GM19025 (cell line): Measurements from ENCODE around the gene SLC49A4.
A peak's percentile ranks its signal among the peaks of the same experiment; 100 is the strongest.
"Not testable (repeated sequence)": the region's sequence is repeated elsewhere in the genome, so short reads cannot be mapped to it uniquely, and the experiment has no call there.

ENCODE experiments used
- ATAC-seq: cut with Tn5 transposase; IDR thresholded peaks from one replicate; pipeline ENCODE4 v1.9.1; 2021; ENCODE audit warnings: mild to moderate bottlenecking, low read depth, moderate library complexity; ENCODE audit not compliant: unreplicated experiment

Gene SLC49A4, protein sequence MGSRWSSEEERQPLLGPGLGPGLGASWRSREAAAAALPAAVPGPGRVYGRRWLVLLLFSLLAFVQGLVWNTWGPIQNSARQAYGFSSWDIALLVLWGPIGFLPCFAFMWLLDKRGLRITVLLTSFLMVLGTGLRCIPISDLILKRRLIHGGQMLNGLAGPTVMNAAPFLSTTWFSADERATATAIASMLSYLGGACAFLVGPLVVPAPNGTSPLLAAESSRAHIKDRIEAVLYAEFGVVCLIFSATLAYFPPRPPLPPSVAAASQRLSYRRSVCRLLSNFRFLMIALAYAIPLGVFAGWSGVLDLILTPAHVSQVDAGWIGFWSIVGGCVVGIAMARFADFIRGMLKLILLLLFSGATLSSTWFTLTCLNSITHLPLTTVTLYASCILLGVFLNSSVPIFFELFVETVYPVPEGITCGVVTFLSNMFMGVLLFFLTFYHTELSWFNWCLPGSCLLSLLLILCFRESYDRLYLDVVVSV

GRCh38 chr3:122794779-122795673 is at the start of gene SLC49A4:
TSS of gene SLC49A4 (plus strand) at chr3:122795069. CDS start at chr3:122795193, 124 bp downstream.
- ATAC-seq, result peak; percentile 72

DNA sequence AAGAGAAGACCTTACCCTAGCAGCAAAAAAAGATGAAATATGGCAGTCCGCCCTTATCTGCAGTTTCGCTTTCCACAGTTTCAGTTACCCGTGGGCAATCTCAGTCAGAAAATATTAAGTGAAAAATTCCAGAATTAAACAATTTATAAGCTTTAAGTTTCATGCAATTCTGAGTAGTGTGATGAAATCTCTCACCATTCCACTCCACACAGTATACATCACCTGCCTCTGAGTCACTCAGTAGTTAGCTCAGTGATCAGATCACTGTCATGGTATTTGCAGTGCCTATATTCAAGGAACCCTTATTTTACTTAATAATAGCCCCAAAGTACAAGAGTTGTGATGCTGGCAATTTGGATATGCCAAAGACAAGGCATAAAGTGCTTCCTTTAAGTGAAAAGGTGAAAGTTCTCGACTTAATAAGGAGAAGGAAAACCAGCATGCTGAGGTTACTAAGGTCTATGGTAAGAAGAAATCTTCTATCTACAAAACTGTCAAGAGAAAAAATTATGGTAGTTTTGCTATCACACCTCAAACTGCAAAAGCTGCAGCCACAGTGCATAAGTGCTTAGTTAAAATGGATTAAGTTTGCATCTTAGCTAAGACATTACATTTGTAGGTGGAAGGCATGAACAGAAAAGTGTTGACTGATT is 49.4 kb upstream of the SLC49A4 start:
- ATAC-seq, result no peak

- ATAC-seq, result not testable (repeated sequence)
These were observed 47.6 kb upstream of the SLC49A4 start for GRCh38 chr3:122747295-122747694.

DNA sequence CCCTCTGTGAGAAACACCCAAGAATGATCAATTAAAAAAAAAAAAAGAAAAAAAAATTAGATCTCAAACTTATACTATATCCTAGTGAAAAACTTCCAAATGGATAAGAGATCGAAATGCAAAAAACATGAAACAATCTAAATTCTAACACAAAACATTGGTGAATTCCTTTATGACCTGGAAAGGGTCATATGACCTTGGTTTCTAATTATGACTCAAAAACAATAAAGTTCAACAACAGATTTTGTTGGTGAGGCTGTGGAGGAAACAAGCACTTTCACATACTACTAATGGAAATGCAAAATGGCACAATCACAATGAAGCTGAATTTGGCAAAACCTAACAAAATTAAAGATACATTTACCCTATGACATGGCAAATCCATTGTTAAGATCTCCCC is 46.5 kb upstream of the SLC49A4 start:
- no peak for ATAC-seq

GRCh38 chr3:122754929-122755328 is 39.9 kb upstream of the SLC49A4 start:
- ATAC-seq, result no peak

DNA sequence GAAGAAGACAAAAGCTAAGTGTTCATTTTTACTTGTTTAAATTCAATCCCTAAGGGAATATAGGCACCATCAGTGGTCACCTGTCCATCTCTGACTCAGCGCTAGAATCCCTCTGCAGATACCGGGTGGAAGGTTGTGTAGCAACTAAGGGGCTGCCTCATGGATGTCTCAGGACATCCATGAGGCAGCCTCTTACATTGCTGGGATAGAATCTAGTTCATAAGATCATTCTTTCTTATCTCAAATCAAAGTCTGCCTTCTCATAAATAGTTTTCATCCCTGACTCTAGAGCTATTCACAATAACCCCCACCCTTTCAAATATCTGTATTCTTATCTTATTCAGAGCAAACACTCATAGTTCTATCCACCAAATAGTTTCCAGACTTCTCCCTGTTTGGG is 39.4 kb upstream of the SLC49A4 start:
- ATAC-seq, result no peak

- no peak for ATAC-seq
These were observed 35.9 kb upstream of the SLC49A4 start for GRCh38 chr3:122758877-122759560.

- no peak for ATAC-seq
These were observed 34.2 kb upstream of the SLC49A4 start for GRCh38 chr3:122760453-122761271.

DNA sequence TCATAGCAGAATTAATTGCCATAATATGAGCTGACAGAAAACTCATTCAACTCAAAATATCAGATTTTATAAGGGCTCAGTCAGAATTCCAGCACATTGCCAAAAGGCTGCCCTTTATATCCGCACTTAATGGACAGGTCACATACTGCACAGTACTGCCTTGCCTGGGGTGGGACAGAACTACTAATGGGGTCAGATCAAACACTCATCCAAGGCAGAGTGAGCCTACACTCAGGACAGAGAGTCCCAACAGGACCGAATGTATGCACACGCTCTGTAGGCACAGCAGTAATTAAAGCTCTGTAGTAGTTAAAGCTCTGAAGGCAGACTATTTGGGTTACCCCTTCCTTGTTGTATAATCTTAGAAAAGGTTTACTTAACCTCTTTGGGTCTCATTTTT is 28.4 kb upstream of the SLC49A4 start:
- ATAC-seq, result no peak

DNA sequence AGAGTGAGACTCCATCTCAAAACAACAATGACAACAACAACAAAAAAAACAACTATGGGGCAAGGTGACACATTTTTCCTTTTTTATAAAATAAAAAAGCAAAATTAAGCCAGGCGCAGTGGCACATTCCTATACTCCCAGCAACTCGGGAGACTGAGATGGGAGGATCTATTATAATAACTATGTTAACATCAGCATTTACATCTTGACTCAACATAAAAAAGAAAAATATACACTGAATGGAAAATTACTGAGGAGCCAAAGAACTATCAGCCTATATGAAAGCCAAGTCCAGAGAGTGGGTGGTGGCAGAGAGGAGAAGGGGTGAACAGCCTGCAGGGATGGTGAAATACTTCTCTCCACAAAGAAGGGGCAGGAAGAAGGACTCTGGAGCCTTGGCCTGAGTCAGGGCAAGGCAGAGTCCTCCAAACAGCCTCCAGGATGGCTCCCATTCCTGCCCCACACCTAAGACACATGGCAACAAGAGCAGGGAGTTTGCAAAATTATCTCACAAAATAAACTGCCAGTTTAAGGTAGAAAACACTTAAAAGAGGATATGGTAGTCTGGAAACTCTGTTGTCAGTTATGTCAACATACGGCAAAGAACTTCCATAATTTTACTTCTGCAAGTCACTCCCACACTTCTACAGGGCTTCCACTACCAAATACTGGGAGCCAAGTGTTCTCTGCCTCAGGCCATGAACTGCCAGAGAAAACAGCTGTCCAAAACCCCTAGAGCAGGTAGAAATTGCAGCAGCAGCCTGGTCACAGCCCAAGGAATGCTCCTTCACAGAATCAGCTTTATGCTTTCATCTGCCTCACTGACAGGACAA is 27.1 kb upstream of the SLC49A4 start:
- ATAC-seq, result no peak

- ATAC-seq, result no peak
These were observed 24.2 kb upstream of the SLC49A4 start for GRCh38 chr3:122770521-122771202.

- no peak for ATAC-seq
These were observed 22.0 kb upstream of the SLC49A4 start for GRCh38 chr3:122772827-122773226.

DNA sequence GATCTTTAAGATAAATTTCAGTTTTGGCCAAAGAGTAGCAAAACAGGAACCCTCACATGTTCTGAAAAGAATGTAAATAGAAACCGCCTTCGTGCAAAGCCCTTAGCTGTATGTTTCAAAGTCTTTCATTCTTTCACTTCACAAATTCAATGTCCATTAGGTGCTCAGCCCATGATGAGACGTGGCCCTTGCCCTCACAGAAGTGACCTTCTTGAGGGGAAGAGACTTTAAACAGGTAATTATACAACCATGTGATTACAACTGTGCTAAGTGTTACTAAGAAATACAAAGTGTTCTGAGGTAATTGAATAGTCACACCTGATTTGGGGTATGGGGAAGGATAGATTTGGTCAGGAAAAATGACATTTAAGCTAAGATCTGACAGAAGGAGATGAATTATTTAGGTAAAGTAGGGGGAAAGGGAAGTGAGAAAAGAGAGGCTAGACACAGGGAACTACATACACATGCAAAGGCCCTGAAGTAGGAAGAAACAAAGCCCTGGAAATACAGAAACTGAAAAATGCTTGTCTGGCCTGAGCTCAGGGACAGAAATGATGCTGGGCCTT is 20.8 kb upstream of the SLC49A4 start:
- ATAC-seq, result no peak

DNA sequence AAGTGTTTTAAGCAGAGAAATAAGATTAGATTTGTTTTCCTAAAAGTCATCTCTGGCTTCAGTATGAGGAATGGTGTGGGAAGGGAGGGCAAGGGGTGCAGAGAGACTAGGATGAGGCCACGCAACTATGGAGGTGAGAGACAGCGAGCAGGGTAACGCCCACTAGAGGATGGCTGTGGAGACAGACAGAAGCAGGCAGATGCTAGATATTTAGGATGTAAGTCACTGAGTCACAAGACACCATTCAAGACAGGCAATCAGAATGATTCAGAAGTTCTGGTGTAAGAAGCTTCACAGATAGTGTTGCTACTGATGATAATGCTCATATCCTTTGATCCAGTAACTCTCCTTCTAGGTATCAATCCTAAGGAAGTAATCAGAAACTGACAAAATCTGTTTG is 20.3 kb upstream of the SLC49A4 start:
- no peak for ATAC-seq

GRCh38 chr3:122776675-122777468 is 18.0 kb upstream of the SLC49A4 start:
- no peak for ATAC-seq

DNA sequence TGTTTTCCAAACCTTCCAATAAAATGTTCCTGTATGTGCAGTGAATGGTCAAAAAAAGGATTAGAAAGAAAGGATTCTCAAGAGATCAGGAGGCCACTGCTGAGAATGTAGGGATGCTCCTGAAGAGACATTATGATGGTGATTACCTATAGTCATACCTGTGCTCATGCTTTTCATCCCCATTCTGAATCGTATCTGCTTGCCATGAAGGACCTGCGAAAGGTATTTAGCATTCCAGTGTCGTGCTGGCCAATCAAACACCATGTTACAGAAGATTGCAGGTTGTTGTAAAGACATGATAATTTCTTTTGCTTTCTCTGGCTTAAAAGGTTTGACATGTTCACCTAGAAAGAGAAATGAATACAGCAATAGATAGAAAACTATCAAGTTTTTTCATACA is 17.3 kb upstream of the SLC49A4 start:
- no peak for ATAC-seq

GRCh38 chr3:122782804-122783203 is 12.1 kb upstream of the SLC49A4 start:
- ATAC-seq, result no peak
